Measurements from ENCODE around the gene LYSMD2. TPM values are rescaled to one million over a fixed set of nuclear protein-coding genes. Genes with fewer than 3 reads are reported as not detected.
A peak's percentile ranks its signal among the peaks of the same experiment; 100 is the strongest.

The LYSMD2 gene
- total and polyA plus RNA-seq, 2 donors from 2014 or later = 11.7 to 21.5 TPM

- H3K4me1 ChIP-seq (ENCODE audit: control insufficient read depth in 2 of 3, insufficient read depth in 2 of 3, low read depth in 1 of 3, low read length in 3 of 3) = no peaks in the 10 kb centered on the region
- intact Hi-C loops (cut with DNase I) = no loop called here
- no peak overlapping the region for H3K27ac ChIP-seq (ENCODE audit: low read depth in 2 of 2, low read length in 2 of 2)
- DNase-seq = peak in 3 of 5 donors; percentile 69 to 91 (median 87)
- H3K27me3 ChIP-seq (ENCODE audit: control insufficient read depth, insufficient read depth, low read length) = no peaks in the 10 kb centered on the region
- no peaks in the 10 kb centered on the region for H3K36me3 ChIP-seq (ENCODE audit: control insufficient read depth in 2 of 3, insufficient read depth in 3 of 3, low read length in 3 of 3)
- H3K9ac ChIP-seq (ENCODE audit: low read length in 3 of 3) = no peak overlapping the region
- H3K4me3 ChIP-seq (ENCODE audit: low read length in 3 of 3) = no peak overlapping the region
- H3K9me3 ChIP-seq (ENCODE audit: control insufficient read depth in 2 of 3, insufficient read depth in 1 of 3, low read length in 3 of 3) = no peaks in the 10 kb centered on the region
- TF ChIP-seq CTCF (IDR thresholded peaks at IDR 0.05; ENCODE audit: borderline replicate concordance, extremely low read depth, insufficient read depth) = peak; percentile 78
- peak; percentile 29 for FAIRE-seq
Observed at GRCh38 chr15:51776952-51777569, 39.6 kb upstream of the LYSMD2 start.

GRCh38 chr15:51775967-51776816 is 38.7 kb upstream of the LYSMD2 start:
- intact Hi-C loops (cut with DNase I) = no loop called here
- FAIRE-seq = peak; percentile 42
- DNase-seq = peak in 3 of 5 donors; percentile 44 to 64 (median 58)

GRCh38 chr15:51774916-51775315 is 37.5 kb upstream of the LYSMD2 start:
- intact Hi-C loops (cut with DNase I) = loop anchor here (5.0 kb wide), 1 partner anchor 123 kb away; no protein-coding TSS in a partner anchor
- no peaks in the 10 kb centered on the region for H3K9me3 ChIP-seq (ENCODE audit: control insufficient read depth in 2 of 3, insufficient read depth in 1 of 3, low read length in 3 of 3)
- DNase-seq (no peak), FAIRE-seq (no peak)
- H3K27me3 ChIP-seq (ENCODE audit: control insufficient read depth, insufficient read depth, low read length) = no peaks in the 10 kb centered on the region
- no peaks in the 10 kb centered on the region for H3K36me3 ChIP-seq (ENCODE audit: control insufficient read depth in 2 of 3, insufficient read depth in 3 of 3, low read length in 3 of 3)
- no peak overlapping the region for H3K9ac ChIP-seq (ENCODE audit: low read length in 3 of 3)
- no peak overlapping the region for H3K27ac ChIP-seq (ENCODE audit: low read depth in 2 of 2, low read length in 2 of 2)
- no peak for TF ChIP-seq CTCF (IDR thresholded peaks at IDR 0.05; ENCODE audit: borderline replicate concordance, extremely low read depth, insufficient read depth)
- no peaks in the 10 kb centered on the region for H3K4me1 ChIP-seq (ENCODE audit: control insufficient read depth in 2 of 3, insufficient read depth in 2 of 3, low read depth in 1 of 3, low read length in 3 of 3)
- H3K4me3 ChIP-seq (ENCODE audit: low read length in 3 of 3) = no peak overlapping the region

More at GRCh38 chr15:51775967-51776816, 38.7 kb upstream of the LYSMD2 start:
- TF ChIP-seq CTCF (IDR thresholded peaks at IDR 0.05; ENCODE audit: borderline replicate concordance, extremely low read depth, insufficient read depth) = peak; percentile 96
- Histone ChIP-seq H3K4me1 (ENCODE audit: control insufficient read depth in 2 of 3, insufficient read depth in 2 of 3, low read depth in 1 of 3, low read length in 3 of 3) (no peaks in the 10 kb centered on the region), H3K9ac (ENCODE audit: low read length in 3 of 3) (no peak overlapping the region), H3K9me3 (ENCODE audit: control insufficient read depth in 2 of 3, insufficient read depth in 1 of 3, low read length in 3 of 3) (no peaks in the 10 kb centered on the region), H3K27ac (ENCODE audit: low read depth in 2 of 2, low read length in 2 of 2) (no peak overlapping the region), H3K27me3 (ENCODE audit: control insufficient read depth, insufficient read depth, low read length) (no peaks in the 10 kb centered on the region), H3K4me3 (ENCODE audit: low read length in 3 of 3) (no peak overlapping the region), H3K36me3 (ENCODE audit: control insufficient read depth in 2 of 3, insufficient read depth in 3 of 3, low read length in 3 of 3) (no peaks in the 10 kb centered on the region)
